ENCODE results near the gene DNA2. TPM values are rescaled to one million over a fixed set of nuclear protein-coding genes. Genes with fewer than 3 reads are reported as not detected.

DNA2 gene
- total and polyA plus RNA-seq, 2 of the 4 experiments (the other 2 are of a cell fraction), result 3.9 to 5.6 TPM

- intact Hi-C loops (cut with micrococcal nuclease), result no loop called here
- no peak overlapping the region for H3K56ac ChIP-seq (ENCODE audit: extremely low read depth, insufficient read depth, low read length)
- H3K4ac ChIP-seq (ENCODE audit: low read depth, low read length), result no peak overlapping the region
- no peak overlapping the region for H3K9ac ChIP-seq (ENCODE audit: low read depth, low read length)
- no peak overlapping the region for H2BK5ac ChIP-seq (ENCODE audit: low read depth, low read length, poor library complexity, severe bottlenecking)
- peak; percentile 17; the same call in 1 of the 2 replicates for ATAC-seq (ENCODE audit: low read depth)
- H3K79me1 ChIP-seq (ENCODE audit: low read depth in 1 of 2, low read length in 2 of 2), result peaks cover 0 to 2% of the 10 kb centered on the region in 2 experiments; a peak in 1 of 4 replicates
- H3K4me2 ChIP-seq (ENCODE audit: low read depth, low read length), result no peak overlapping the region
- BruUV-seq (replicated peaks), result no TSS peak
- no peak overlapping the region for H3K18ac ChIP-seq (ENCODE audit: low read depth, low read length)
- H3K9me3 ChIP-seq (ENCODE audit: control insufficient read depth, insufficient read depth, low read length), result no peaks in the 10 kb centered on the region
- POLR2A ChIA-PET (ENCODE audit: unreplicated experiment), result no interaction called here
- CTCF ChIA-PET, result no interaction called here
- no peaks in the 10 kb centered on the region for H3K27me3 ChIP-seq (ENCODE audit: control insufficient read depth, insufficient read depth, low read length)
- H3K36me3 ChIP-seq (ENCODE audit: control insufficient read depth, insufficient read depth, low read length), result peaks cover 30% of the 10 kb centered on the region
- H3K23ac ChIP-seq (ENCODE audit: low read depth, low read length), result no peak overlapping the region
- dilution Hi-C loops (cut with HindIII; ENCODE audit: low sequenced_read_pairs, unreplicated experiment), result no loop called here
- no peak overlapping the region for H2AFZ ChIP-seq (replicated peaks; ENCODE audit: low read length, poor library complexity)
- no peak overlapping the region for H2AK5ac ChIP-seq (ENCODE audit: low read depth, low read length)
- H4K8ac ChIP-seq (ENCODE audit: low read depth in 2 of 2, low read length in 2 of 2), result no peak overlapping the region
- H3K4me1 ChIP-seq (ENCODE audit: control insufficient read depth, insufficient read depth, low read length), result no peaks in the 10 kb centered on the region
- no peak overlapping the region for H4K91ac ChIP-seq (ENCODE audit: insufficient read depth, low read depth, low read length)
- no peak overlapping the region for H3K4me3 ChIP-seq (ENCODE audit: insufficient read depth, low read depth, low read length)
- no peak for DNase-seq
- H3K27ac ChIP-seq (ENCODE audit: insufficient read depth, low read length), result no peak overlapping the region
- H3K14ac ChIP-seq (replicated peaks; ENCODE audit: low read depth, low read length), result no peak overlapping the region
- H2BK15ac ChIP-seq (ENCODE audit: low read depth, low read length), result no peak overlapping the region
- TF ChIP-seq MXI1 (IDR thresholded peaks at IDR 0.05; ENCODE audit: borderline replicate concordance, low read depth, low read length) (no peak), BHLHE40 (IDR thresholded peaks at IDR 0.05; ENCODE audit: low read depth, low read length) (no peak), SMC3 (IDR thresholded peaks at IDR 0.05; ENCODE audit: low read depth, low read length) (no peak), ELK1 (IDR thresholded peaks at IDR 0.05; ENCODE audit: borderline replicate concordance, low read depth, low read length) (no peak), MAFK (IDR thresholded peaks at IDR 0.05; ENCODE audit: low read depth, low read length) (no peak), RCOR1 (IDR thresholded peaks at IDR 0.05; ENCODE audit: insufficient replicate concordance, low read length) (no peak), MAZ (IDR thresholded peaks at IDR 0.05; ENCODE audit: borderline replicate concordance, low read depth, low read length) (no peak), POLR2A (IDR thresholded peaks at IDR 0.05; ENCODE audit: low read depth, low read length) (no peak), RAD21 (IDR thresholded peaks at IDR 0.05; ENCODE audit: low read length) (no peak), RFX5 (IDR thresholded peaks at IDR 0.05; ENCODE audit: low read depth, low read length) (no peak), FOS (IDR thresholded peaks at IDR 0.05; ENCODE audit: low read depth, low read length) (no peak), CHD1 (IDR thresholded peaks at IDR 0.05; ENCODE audit: low read depth, low read length) (no peak), USF2 (IDR thresholded peaks at IDR 0.05; ENCODE audit: low read depth, low read length) (no peak)
- no peaks in the 10 kb centered on the region for H4K20me1 ChIP-seq (ENCODE audit: insufficient read depth, low read length)
- 85% methylated on average over 2 of the region's 3 CpGs; no CpG with 5 or more reads in 1 of the 2 experiments for WGBS, 2 experiments (ENCODE audit: extremely low coverage in 2 of 2, insufficient read length in 1 of 2)
- H2BK20ac ChIP-seq (ENCODE audit: low read depth, low read length), result no peak overlapping the region
- H2AK9ac ChIP-seq (replicated peaks; ENCODE audit: low read depth, low read length, poor library complexity), result no peak overlapping the region
- H3K9me1 ChIP-seq (ENCODE audit: insufficient read depth, low read length), result no peaks in the 10 kb centered on the region
- H2BK120ac ChIP-seq (ENCODE audit: low read depth, low read length), result no peak overlapping the region
- H4K5ac ChIP-seq (ENCODE audit: low read depth, low read length), result no peak overlapping the region
- in situ Hi-C loops (cut with MboI; ENCODE audit: low sequenced_read_pairs), result no loop called here
Measured at GRCh38 chr10:68364101-68364886, 107.5 kb downstream of the DNA2 start.

Measured in IMR-90 (cell line).